Measurements from ENCODE around the gene ENOSF1. TPM values are rescaled to one million over a fixed set of nuclear protein-coding genes. Genes with fewer than 3 reads are reported as not detected.
A peak's percentile ranks its signal among the peaks of the same experiment; 100 is the strongest.

Gene ENOSF1
- total RNA-seq, 4 donors from 2014 or later: 36.2 to 42.4 (median 38.6) TPM

DNA sequence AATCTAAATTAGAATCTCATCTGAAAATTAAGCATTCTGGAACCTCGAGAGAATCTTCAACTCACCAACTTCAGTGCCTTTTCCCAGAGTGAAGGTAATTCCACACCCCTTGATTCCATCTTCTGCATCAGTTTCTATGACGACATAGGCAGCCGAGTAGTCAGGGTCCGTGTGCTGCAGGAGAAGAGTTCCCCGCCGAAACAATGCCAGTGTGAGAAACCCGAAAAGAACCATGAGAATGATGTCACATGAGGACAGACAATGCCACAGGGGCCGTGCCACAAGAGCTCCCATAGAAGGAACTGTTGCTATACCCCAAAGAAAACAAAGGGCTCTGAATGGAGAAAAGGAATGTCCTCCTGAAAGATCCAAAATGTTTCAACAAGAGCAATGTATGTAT is 6.0 kb downstream of the ENOSF1 start:
- TF ChIP-seq, protein P1, sequence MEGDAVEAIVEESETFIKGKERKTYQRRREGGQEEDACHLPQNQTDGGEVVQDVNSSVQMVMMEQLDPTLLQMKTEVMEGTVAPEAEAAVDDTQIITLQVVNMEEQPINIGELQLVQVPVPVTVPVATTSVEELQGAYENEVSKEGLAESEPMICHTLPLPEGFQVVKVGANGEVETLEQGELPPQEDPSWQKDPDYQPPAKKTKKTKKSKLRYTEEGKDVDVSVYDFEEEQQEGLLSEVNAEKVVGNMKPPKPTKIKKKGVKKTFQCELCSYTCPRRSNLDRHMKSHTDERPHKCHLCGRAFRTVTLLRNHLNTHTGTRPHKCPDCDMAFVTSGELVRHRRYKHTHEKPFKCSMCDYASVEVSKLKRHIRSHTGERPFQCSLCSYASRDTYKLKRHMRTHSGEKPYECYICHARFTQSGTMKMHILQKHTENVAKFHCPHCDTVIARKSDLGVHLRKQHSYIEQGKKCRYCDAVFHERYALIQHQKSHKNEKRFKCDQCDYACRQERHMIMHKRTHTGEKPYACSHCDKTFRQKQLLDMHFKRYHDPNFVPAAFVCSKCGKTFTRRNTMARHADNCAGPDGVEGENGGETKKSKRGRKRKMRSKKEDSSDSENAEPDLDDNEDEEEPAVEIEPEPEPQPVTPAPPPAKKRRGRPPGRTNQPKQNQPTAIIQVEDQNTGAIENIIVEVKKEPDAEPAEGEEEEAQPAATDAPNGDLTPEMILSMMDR (IDR thresholded peaks at IDR 0.05): no peak
- no peak for TF ChIP-seq POLR2A (IDR thresholded peaks at IDR 0.05)
- intact Hi-C loops (cut with DNase I; ENCODE audit: low total_unique reads): no loop called here
- DNase-seq (ENCODE audit: low spot score in 2 of 2): no peak
- H3K4me3 ChIP-seq (ENCODE audit: low read depth, poor library complexity, severe bottlenecking): no peak overlapping the region
- WGBS, 2 donors: 95% methylated on average over 8 of the region's 8 CpGs

DNA sequence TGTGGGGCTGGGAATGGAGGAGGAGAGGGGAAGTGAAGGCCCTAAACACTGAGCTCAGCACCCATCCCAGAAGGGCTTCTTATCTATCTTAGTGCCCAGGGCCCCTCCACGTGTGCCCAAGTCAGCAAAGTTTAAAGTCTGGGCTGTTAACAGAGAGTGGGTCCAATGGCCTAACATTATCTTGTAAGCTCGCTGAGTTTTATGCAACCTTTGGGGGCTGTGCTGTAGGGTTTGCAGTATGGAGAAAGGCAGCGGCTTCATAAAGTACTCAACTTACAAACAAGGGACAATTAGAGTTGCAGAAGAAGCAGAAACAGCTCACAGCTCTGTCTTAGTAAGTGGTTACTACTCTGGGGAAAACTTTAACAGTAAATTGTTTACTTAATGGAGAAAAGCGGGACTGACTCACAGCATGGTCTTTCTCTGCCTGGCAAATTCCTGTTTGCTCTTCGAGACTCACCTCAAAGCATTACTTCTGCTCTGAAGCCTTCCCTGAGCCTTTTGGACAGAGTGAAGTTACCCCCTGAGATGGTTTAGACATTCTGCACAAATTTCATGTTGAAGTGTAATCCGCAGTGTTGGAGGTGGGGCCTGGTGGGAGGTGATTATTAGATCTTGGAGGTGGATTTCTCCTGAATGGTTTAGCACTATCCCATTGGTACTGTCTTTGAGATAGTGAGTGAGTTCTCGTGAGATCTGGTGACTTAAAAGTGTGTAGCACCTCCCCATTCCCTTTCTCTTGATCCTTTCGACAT is 9.0 kb downstream of the ENOSF1 start:
- H3K4me3 ChIP-seq (ENCODE audit: low read depth, poor library complexity, severe bottlenecking): no peak overlapping the region
- WGBS, 2 donors: 74 to 83% methylated on average over 8 of the region's 8 CpGs
- DNase-seq (ENCODE audit: low spot score in 2 of 2): no peak
- intact Hi-C loops (cut with DNase I; ENCODE audit: low total_unique reads): no loop called here
- TF ChIP-seq, protein P1 (IDR thresholded peaks at IDR 0.05): no peak
- TF ChIP-seq POLR2A (IDR thresholded peaks at IDR 0.05): no peak

DNA sequence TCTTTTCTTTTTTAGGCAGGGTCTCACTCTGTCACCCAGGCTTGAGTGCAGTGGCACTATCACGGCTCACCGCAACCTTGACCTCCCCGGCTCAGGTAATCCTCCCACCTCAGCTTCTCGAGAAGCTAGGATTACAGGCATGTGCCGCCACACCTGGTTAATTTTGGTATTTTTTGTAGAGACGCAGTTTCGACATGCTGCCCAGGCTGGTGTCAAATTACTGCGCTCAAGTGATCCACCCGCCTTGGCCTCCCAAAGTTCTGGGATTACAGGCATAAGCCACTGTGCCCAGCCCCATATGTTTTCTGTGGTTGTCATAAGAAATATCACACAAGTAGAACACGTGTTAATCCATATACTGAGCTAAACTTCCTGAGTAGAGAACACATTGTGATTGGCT is 14.6 kb downstream of the ENOSF1 start:
- DNase-seq (ENCODE audit: low spot score in 2 of 2): peak in 1 of 2 donors; percentile 52

DNA sequence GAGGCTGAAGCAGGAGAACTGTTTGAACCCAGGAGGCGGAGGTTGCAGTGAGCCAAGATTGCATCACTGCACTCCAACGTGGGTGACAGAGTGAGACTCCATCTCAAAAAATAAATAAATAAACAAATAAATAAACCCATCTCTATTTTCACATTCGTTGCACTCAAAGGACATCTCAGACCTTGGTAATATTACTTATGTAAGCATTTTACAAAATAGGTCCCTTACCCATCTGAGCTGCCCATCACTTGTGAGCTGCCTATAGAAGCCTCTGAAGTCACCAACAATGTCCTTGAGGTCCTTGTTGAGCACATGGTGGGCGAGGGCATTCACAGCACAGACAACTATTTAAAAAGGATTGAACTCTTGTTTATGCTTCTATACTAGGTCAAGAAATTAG is 15.4 kb downstream of the ENOSF1 start:
- no peak overlapping the region for H3K4me3 ChIP-seq (ENCODE audit: low read depth, poor library complexity, severe bottlenecking)
- TF ChIP-seq, protein P1 (IDR thresholded peaks at IDR 0.05): no peak
- no peak for TF ChIP-seq POLR2A (IDR thresholded peaks at IDR 0.05)
- intact Hi-C loops (cut with DNase I; ENCODE audit: low total_unique reads): no loop called here
- WGBS, 2 donors: 95 to 97% methylated on average over 4 of the region's 4 CpGs
- no peak for DNase-seq (ENCODE audit: low spot score in 2 of 2)

More for the DNA sequence above, 14.6 kb downstream of the ENOSF1 start:
- no peak for TF ChIP-seq POLR2A (IDR thresholded peaks at IDR 0.05)
- TF ChIP-seq, protein P1 (IDR thresholded peaks at IDR 0.05): no peak
- 52 to 61% methylated on average over 10 of the region's 10 CpGs for WGBS, 2 donors
- intact Hi-C loops (cut with DNase I; ENCODE audit: low total_unique reads): no loop called here
- no peak overlapping the region for H3K4me3 ChIP-seq (ENCODE audit: low read depth, poor library complexity, severe bottlenecking)

DNA sequence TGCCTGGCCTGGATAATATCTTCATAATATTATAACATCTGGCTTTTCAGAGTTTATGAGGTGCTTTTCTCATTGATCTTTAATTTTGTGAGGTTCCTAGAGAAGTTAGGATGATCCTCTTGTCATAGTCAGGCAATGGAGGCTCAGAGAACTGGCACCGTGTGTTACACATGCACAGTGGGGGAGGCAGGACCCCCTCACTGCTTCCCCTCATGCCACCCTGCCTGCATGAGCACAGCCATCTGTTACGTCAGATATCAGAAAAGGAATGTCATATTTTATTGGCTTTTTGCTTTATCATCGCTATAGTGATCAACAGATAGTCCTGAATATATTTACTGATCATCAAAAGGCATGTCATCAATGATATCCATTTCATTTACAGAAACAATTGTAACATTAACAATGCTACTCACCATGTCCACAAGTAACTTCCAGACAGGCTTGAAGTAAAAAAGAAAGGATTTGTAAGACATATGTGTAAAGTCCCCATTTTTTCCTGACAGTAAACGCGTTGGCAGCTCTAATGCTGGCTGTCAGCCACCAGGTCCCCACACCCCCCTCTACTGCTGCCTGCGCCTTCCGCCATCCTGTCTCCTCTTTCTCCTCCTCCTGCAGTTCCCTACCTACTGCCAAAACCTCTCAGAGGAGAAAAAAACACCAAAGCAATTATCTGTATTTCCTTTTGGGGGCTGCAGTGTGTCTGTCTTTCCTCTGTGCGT is 18.8 kb downstream of the ENOSF1 start:
- TF ChIP-seq, protein P1 (IDR thresholded peaks at IDR 0.05): no peak
- no peak for TF ChIP-seq POLR2A (IDR thresholded peaks at IDR 0.05)
- 72 to 80% methylated on average over 8 of the region's 8 CpGs for WGBS, 2 donors
- H3K4me3 ChIP-seq (ENCODE audit: low read depth, poor library complexity, severe bottlenecking): no peak overlapping the region
- intact Hi-C loops (cut with DNase I; ENCODE audit: low total_unique reads): no loop called here
- DNase-seq (ENCODE audit: low spot score in 2 of 2): peak in 1 of 2 donors; percentile 56
